Umbilical cord (tissue), 2 donors: Measurements from ENCODE around the gene UXT. TPM values are rescaled to one million over a fixed set of nuclear protein-coding genes. Genes with fewer than 3 reads are reported as not detected.

ENCODE experiments used
- DNase-seq: peaks from one replicate; pipeline ENCODE4 v3.0.0-alpha.2; 2015; ENCODE audit warnings: low spot score
- total RNA-seq: library from RNA; depleted of rRNA; stranded (reverse); fragments of >200 nt; gene quantifications from one replicate; pipeline ENCODE4 v1.2.3, GENCODE V29; 2014; ENCODE audit warnings: low replicate concordance; ENCODE audit not compliant: insufficient read depth

The UXT gene
- total RNA-seq, 1 donor from 2014 or later, result 143 TPM

DNA sequence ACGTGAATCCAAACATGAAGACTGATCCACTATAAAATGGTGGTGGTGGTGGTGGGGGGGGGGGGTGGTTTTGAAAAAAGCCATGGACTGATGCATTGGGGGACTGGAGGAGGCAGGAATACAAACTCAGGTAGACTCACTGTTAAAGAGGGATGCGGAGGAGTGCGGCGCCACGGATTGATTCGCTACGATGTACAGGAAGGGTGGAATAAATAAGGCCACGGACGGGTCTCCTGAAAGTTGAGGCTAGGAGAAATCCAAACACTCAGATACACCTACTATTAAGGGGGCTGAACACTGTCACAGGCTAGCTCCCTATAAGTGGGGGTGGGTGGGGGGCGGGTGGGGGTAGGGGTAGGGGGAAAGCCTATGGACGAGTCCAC is 9.2 kb downstream of the UXT start:
- DNase-seq, result no peak

DNA sequence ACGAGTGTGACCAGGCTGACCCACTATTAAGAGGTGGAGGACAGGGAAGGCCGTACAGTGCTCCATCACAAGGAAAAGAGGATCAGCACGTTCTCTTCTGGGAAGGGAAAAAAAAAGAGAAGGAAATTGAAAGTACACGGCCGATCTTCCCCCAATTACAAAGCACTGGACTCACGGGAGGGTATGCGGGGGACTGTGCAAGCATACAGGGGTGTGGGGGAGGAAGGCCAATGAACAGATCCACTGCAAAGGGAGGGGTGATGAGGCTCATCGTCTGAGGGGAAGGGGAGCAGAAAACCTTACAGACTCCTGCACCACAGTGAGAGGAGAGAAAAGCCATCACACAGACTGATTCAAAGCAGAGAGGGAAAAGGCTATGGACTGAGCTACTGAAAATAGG is 9.7 kb downstream of the UXT start:
- no peak for DNase-seq

DNA sequence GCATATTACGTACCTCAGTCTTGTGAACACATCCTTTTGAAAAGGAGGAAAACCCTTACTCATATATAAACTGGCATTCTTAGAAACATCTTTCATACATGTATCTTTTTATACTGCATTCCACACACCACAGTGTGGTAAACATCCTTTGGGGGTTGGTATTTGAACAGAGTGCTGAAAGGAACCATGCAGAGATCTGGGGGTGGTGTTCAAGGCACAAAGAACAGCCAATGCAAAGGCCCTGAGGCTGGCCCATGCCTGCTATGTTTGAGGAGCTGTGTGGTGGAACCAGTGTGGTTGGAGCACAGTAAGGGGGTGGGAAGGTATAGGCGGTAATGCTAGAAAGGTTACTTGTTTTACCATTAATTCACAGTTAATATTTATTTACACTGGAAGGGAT is 10.6 kb downstream of the UXT start:
- no peak for DNase-seq

DNA sequence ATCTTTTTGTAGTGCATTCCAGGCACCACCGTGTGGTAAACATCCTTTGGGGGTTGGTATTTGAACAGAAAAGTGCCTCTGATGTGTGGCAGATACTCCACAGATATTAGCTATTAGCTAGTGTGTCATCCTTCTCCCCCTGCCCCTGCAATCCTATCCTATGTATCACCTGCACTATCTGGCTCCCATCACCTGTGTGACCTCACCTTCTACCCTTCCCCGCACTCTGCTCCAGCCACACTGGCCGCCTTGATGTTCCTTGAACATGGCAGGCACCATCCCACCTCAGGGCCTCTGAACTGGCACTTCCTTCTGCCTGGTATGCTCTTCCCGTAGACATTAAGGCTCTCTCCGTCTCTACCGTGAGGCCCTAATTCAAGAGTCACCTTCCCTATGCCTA is 12.3 kb downstream of the UXT start:
- DNase-seq, result no peak

DNA sequence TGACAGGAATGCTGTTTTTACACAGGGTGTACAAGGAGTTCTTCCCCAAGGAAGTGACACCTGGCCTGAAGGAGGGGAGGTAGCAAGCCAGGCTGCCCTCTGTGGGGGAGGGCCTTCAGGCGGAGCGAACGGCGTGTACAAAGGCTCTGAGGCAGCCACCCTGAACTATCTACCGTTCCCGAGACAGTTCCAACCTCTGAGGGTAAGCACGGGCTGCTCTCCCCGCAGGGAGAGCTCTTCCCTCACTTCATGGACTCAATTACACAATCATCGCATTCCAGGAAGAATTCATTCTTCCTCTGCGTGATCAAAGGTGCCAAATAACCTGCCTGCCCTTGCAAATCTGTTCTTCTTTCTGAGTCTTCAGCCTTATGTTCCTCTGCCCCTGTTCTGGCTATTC is 13.4 kb downstream of the UXT start:
- no peak for DNase-seq

DNA sequence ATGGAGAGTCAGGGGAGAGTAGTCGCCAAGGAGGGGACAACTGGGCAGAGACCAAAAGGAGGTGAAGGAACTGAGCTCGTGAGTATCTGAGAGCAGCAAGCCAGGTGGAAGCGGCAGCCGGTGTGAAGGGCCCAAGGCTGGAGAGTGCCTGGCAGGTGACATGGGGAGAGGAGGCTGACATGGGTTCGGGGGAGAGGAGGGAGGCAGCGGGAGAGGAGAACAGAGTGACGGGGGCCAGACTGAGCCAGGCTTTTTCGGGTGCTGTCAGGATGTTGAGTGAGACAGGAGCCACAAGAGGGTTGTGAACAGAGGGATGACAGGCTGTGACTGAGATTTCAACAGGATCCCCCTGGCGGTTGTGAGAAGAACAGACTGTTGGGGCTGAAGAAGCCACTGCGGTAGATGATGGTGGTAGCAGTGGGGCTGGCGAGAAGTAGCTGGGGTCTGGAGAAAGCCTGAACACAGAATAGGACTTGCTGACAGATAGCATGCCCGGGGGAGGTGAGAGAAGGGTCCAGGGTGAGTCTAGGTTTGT is 14.4 kb downstream of the UXT start:
- peak; percentile 13 for DNase-seq

DNA sequence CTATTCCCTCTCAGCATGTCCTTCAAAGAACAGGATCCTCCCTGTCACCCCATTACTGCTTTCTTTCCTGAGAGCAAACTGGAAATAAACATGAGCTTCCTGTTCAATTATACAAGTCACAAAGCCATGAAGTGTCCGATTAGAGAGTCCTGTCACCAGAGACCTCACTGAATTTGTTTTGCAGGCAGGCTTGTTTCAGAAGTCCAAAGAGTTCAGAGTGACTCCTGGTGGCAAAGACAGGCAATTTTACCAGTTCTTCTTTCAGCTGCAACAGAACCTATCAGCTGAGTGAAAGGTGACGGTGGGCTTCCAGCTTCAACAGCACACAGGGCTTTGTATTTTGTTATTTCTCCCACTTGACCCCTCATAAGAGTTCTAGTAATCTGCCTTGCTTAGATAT is 15.1 kb downstream of the UXT start:
- peak; percentile 15 for DNase-seq

DNA sequence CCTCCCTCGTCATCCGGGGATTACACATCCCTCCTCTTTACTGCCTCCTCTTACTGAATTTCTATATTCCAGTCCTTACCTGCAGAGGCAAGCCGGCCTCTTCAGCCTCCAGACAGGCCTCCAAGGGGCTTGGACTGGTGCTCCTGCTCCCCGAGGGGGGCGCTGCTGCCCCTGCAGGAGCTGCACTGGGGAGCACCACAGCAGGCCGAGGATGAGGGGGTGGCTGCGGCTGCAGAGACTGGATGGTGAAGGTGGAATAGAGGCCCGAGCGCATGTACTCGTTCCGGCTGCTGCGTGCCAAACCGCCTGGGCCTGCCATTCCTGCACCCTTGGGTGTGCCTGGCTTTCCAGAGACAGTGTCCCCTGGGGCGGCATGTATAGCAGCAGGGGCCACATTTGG is 20.2 kb downstream of the UXT start:
- no peak for DNase-seq

DNA sequence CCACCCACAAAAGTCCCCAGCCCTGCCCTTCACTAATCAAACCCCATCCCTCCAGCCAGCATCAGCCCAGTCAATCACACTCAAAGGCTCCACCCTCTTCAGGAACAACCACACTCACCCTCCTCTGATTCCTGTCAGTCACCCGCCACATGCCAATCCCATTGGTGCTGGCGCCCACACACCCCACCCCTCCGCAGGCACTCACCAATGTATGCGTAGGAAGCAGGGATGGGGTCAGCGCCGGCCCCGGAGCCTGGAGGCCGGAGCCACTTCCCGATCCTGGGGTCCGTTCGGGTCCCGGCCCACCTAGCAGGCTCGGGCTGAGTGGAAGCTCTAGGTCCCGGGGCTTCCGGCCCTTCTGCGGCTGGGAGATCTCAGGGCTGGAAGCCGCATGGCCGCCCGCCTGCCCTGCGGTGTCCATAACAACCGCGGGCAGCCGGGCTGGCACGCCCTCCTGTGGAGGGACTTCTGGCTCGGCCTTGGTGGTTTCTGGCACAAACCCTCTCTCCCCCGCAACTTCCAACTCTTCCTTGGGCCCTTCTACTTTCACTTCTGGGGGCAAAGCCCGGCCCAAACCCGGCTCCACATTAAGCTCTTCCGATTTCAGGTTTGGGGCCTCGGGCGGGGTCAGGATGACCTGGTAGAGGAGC is 21.3 kb downstream of the UXT start:
- peak; percentile 28 for DNase-seq

DNA sequence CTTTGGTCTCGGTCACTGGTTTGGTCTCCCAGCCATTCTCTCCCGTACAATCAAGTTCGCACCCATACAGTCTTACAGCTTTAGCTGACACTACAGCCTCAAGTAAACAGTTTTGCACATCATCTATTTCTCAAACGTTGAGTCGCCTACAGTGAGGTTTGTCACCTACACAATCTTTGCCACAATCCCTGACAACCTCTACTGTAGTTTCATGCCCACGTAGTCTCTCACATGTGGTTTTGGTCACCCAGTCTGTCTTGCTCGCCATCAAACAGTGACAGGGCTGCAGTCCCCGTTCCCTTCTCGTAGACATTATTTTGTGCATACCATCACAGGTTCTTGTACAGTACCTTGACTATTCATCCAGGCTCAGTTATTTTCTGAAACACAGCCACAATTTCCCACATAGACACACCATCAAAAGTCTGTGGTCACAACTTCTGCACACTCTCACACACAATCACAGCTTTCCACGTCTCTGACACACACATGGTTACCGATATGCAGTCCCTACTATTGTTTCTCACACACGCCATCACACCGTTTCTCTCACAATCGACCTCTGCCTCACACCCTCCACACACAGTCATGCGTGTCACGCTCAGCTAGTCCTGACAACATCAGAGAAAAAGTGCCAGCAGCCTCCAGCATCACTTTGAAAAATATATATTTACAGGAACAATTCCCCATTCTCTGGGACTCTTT is 24.0 kb downstream of the UXT start:
- no peak for DNase-seq

DNA sequence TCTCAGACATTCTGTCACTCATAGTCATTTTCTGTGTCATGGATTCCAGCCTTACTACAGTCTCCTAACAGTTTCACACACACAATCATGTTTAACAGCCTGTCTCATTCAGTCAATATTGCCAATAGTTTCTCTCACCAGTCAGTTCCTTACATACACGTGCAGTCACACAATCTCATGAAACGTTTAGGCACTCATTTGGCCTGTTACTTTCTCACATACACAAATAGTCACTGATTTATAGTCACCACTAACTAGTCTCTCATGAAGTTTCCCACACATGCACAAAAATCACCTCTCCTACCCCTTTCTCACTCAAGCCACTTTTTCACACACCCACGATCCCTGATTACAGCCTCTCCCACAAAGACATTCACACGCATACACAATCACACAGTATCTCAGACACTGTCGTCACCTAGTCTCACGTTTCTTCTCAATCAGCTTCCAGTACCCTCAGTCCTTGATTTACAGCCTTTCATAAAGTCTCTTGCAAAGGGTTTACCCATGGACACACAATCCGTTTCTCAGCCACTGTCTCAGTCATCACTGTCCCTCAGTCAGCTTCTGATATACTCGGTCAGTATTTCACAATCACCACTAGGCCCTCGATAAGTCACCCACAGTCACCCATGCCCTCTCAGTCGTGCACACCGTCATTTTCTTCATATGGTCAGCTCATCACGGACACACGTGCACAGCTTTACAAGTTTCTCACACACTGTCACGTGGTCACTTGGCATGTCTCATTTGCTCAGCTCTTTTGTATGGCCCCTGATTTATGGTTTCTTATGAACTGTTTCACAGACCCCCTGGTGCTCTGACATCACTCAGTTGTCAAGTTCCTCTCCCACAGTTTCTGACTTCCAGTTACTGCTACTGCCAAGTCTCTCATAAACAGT is 25.0 kb downstream of the UXT start:
- no peak for DNase-seq

DNA sequence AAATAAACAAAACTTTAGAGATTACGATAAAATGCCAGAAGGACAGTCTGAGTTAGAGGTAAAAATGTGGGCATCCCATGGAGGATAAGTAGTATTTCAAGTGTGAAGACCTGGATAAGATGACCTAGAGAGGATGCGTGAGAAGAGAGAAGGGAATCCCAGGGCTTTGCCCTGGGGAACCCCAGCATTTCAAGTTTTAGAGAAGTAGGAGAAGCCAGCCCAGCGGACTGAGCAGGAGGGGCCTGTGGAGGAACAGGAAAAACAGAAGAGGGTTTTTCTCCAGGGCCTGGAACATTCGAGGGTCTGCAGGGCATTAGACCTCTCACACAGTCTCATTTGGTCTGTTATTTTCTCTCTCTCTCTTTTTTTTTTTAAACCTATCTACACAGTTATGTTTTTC is 26.3 kb downstream of the UXT start:
- DNase-seq, result no peak

DNA sequence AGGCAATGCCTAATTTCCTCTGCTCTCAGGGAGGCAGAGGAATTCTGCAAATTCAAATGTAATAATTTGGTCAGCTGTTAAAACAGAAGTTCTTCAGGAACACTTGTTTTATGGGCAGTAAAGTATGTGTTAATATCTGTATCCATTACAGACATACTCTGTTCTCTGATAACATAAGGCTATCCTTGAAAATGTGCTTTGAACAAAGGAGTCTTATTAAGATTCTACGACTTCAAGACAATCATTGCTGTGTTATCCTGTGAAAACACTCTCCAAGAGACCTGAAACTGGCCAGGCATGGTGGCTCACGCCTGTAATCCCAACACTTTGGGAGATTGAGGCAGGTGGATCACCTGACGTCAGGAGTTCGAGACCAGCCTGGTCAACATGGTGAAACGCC is 27.3 kb downstream of the UXT start:
- no peak for DNase-seq

DNA sequence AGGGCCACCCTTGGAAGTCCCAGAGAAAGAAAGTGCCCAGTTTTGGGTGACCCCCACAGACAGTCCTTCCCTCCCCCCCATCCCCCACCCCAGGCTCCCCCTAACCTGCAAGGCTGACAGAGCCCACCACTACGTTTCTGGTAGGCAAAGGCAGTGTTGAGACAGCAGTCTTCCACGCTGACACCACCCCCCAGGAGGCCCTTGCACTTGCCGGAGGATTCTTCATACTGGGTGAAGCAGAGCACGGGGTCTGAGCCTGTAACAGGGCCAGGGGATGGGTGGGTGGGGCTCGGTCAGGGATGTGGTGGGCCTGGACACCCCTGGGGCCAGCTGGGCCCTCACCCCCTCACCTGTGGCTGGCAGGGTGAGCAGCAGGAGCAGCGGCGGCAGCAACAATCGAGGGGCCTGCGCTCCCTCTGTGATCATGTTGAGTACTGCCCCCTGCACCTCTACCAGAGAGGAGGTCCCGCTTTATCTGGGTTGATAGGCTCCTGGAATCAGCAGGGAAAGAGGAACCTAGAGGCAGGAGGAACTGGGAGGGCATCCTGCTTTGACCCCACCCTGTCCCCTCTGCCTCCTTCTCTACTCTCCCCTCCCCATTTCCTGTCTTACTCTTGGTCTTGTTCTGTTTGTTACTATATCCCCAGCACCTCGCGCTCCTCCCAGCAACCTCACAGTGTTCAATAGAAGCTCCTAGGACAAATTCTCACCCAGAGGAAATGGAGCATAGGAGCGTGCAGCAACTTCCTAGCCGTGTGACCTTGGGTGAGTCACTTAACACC is 29.4 kb downstream of the UXT start, which contains the start of gene CFP:
CFP (minus strand) TSS at position 512 of the 782 bp plus-strand sequence; CDS start at position 426, 86 bp downstream.
- no peak for DNase-seq

DNA sequence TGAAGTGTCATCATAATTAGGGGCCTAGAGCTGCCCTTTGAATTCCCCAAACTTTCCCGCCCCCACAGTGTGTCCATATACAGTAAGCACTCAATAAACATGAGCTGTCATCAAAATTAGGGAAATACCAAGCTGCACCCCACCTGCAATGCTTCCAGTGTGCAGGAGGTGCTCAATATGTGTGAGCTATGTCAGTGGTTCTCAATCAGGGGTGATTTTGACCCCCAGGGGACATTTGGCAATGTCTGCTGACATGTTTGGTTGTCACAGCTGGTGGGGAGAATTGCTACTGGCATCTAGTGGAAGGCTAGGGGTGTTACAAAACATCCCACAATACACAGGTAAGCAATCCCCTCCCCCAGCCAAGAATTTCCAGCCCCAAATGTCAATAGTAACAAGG is 30.0 kb downstream of the UXT start:
- no peak for DNase-seq

DNA sequence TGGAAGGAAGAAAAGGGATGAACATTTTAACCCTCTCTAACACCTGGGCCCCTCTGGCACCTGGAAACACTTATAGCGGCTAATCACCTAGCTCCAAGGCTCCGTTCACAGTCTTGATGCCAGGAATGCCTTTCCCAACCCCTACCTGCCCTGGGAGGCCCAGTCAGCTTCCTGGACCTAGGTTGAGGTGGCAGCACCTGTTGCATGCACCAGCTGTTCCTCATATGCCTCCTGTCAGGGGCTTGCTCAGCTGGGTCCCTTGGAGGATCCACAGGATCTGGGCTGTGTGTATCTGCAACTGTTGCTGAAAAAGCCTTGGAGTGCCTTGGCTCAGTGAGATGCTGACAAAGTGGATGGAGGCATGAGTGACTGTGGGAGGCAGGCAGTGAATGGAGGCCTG is 33.6 kb downstream of the UXT start:
- DNase-seq, result no peak

DNA sequence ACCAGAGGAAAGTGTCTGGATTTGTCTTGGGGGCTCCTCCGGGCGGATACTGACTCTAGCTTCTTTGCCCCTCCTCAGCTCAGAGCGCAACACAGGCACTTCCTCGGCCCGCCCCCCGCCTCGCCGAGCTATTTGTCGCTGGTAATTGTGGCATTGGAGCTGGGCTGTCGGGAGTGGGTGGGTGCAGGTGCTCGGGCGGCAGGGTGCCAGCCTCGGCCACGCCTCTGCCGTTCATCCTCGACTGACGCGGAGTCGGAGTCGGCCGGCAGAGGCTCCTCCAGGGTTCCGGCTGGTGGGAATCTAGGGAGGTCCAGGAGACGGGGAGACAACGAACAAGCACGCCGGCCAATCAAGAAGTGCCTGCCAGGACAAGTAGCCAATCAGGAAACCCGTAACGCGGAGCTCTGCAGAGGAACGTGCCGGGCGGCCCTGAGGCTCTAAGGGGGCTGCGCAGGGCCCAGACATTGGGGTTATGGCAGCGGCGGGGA is 35.4 kb downstream of the UXT start:
- peak; percentile 74 for DNase-seq

DNA sequence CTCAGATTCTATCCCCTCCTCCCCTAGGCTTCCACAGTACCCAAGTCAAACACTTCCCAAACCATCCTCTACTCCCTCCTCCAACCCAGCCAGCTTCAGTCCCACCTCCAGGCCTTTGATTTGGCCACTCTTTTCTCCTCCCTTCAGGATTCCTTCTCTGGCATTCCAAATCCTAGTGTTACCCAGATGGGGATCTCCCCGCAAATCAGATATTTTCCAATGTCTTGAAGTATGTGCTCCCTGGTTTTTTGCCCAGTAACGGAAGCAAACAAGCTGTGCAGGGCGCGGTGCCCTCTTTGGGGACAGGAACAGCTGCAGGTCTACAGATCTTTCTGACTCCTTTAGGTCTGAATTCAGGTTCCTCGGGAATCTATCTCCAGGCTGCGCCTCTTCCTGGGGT is 37.1 kb downstream of the UXT start:
- no peak for DNase-seq

DNA sequence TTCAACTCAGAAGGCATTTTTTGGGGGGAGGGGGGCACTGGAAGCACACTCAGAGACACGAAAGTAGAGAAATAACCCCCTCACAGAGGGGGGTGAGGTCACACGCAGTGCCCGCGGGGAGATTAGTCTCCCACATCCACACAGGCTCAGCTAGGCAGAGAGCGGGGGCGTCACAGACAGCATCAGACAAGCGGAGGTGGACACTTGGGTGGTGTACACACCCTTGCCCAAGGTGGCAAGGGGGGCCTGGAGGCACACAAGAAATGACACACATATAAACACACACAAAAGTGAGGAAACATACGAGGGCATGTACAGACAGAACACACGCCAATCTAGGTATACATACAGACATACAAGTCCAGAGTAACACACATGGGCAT is 38.7 kb downstream of the UXT start:
- DNase-seq, result no peak

DNA sequence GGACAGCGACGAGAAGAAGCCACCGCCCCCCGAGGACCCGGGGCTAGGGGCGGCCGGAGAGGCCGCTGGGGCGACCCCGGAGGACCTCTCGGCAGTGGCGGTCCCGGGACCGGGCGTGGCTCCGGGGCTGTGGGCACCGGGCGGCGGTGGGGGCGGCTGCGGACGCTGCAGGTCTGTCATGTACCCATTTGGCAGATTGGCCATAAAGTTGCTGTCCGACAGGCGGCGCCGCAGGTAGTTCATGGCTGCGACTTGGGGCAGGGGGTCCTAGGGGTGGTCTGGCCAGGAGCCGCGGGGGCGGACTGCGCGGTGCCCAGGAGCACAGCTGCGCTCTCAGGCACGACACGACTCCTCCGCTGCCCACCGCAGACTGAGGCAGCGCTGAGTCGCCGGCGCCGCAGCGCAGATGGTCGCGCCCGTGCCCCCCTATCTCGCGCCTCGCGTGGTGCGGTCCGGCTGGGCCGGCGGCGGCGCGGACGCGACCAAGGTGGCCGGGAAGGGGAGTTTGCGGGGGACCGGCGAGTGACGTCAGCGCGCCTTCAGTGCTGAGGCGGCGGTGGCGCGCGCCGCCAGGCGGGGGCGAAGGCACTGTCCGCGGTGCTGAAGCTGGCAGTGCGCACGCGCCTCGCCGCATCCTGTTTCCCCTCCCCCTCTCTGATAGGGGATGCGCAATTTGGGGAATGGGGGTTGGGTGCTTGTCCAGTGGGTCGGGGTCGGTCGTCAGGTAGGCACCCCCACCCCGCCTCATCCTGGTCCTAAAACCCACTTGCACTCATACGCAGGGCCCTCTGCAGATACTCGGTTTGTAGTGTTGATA is 39.3 kb downstream of the UXT start, which contains the start of gene SYN1:
SYN1 (minus strand) TSS at position 372 of the 817 bp plus-strand sequence; CDS start at position 243, 129 bp downstream.
- DNase-seq, result peak; percentile 61
